NCI-H526 (cell line): ENCODE data around the gene ANXA1.

ENCODE experiments used
- DNase-seq, 2 experiments: peaks; one replicate each; lab custom pipeline; 2025; lab: John Stamatoyannopoulos, UW

Gene ANXA1

DNA sequence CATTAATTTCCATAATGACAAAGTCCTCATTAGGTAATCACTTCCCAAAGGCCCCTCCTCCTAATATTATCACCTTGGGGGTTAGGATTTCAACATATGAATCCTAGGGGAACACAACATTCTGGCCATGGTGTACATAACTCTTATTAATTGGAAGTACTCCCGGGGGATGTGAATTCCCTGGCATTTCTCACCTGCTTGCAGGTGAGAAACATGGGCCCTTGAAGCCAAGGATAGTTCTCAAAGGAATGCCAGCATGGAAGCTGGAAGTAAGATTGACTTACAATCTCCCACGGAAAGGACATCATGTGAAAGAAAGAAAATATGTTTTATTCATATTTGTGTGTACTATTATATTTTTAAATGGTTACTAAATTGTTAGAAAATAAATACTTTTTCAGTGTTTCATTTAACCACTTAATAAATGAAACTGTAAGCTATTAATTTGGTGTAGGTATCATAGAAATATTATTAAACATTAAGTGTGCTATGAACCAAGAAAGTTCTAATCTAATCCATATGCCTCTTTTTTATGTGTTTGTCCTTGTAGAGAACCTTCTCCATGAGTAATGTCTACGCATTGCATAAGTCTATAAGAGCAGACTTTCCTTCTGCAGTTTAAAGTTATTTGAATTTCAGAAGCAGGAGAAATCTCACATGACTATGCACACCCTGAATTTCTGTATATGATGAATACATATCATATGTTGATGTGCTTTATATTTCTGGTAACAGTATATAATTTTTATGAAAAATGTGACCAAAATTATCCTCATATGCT is 59.4 kb downstream of the ANXA1 start:
- DNase-seq = no peak

GRCh38 chr9:73213300-73213699 is 61.6 kb downstream of the ANXA1 start:
- no peak for DNase-seq

GRCh38 chr9:73215249-73215648 is 63.6 kb downstream of the ANXA1 start:
- no peak for DNase-seq

GRCh38 chr9:73216100-73216499 is 64.4 kb downstream of the ANXA1 start:
- no peak for DNase-seq
